Measurements from ENCODE around the gene EPHA6. TPM values are rescaled to one million over a fixed set of nuclear protein-coding genes. Genes with fewer than 3 reads are reported as not detected.

EPHA6 gene
- polyA plus RNA-seq, 2 of the 4 experiments (the other 2 are of a cell fraction): 0.08 TPM

DNA sequence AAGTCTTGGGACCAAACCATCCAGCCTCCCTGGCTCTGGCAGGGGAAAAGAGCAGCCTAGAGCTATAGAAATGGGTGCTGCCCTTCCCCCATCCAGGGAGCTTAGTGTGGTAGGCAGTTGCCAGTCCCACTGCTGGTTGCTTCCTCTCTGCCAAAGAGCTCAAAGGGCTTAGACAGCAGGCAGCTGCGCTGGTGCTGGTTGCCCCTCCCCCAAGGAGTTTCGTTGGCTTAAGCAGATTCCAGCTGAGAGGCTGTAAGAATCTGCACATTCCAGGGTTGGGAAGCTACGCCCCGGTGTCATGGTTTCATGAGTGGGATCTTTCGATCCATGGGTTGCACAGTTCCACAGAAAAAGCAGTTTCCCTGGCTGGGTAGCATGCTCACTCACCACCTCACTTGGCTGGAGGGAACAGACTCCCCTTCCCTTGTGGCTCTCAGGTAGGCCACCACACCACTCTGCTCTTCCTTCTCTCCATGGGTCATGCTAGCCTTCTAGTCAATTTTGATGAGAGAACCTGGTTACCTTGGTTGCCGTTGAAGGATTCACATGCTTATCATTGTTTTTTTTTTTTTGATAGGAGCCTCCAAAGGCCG is 195.1 kb downstream of the EPHA6 start:
- Histone ChIP-seq H3K4me3 (no peak overlapping the region), H3K4me2 (no peak overlapping the region), H3K27ac (no peak overlapping the region), H3K4me1 (no peaks in the 10 kb centered on the region), H3K9me3 (no peaks in the 10 kb centered on the region)
- TF ChIP-seq ZNF302 (CRISPR knock-in tag; IDR thresholded peaks at IDR 0.05) (no peak), RCOR1 (IDR thresholded peaks at IDR 0.05; ENCODE audit: low read depth, low read length) (no peak), RFX5 (IDR thresholded peaks at IDR 0.05) (no peak), RNF2 (IDR thresholded peaks at IDR 0.05; ENCODE audit: borderline replicate concordance, low read depth) (no peak), CHD2 (IDR thresholded peaks at IDR 0.05; ENCODE audit: low read length, partially characterized antibody) (no peak), RAD21 (conservative IDR thresholded peaks at IDR 0.05 in 1 of 2, IDR thresholded peaks at IDR 0.05 in 1 of 2) (no peak), BHLHE40 (IDR thresholded peaks at IDR 0.05; ENCODE audit: low read depth, low read length) (no peak), KDM5A (IDR thresholded peaks at IDR 0.05) (no peak), POLR2A (IDR thresholded peaks at IDR 0.05; ENCODE audit: low read length) (no peak), CBX2 (IDR thresholded peaks at IDR 0.05; ENCODE audit: borderline replicate concordance, low read depth) (no peak), ELK1 (IDR thresholded peaks at IDR 0.05; ENCODE audit: low read depth, low read length) (no peak)
- ATAC-seq: no peak
- no peak for FAIRE-seq
- ChIA-PET POLR2A (no interaction called here), CTCF (no interaction called here)
- WGBS (ENCODE audit: missing lambda C conversion rate): 37% methylated on average over 6 of the region's 7 CpGs
- no peak for DNase-seq (ENCODE audit: low read depth in 1 of 2, low spot score in 1 of 2)

- Histone ChIP-seq H3K4me1 (no peaks in the 10 kb centered on the region), H3K9me3 (no peaks in the 10 kb centered on the region), H3K4me2 (no peak overlapping the region), H3K4me3 (no peak overlapping the region), H3K27ac (no peak overlapping the region)
- FAIRE-seq (no peak), DNase-seq (ENCODE audit: low read depth in 1 of 2, low spot score in 1 of 2) (no peak), ATAC-seq (no peak)
- CTCF ChIA-PET: no interaction called here
- TF ChIP-seq ZNF302 (CRISPR knock-in tag; IDR thresholded peaks at IDR 0.05): no peak
- TF ChIP-seq, protein P1, sequence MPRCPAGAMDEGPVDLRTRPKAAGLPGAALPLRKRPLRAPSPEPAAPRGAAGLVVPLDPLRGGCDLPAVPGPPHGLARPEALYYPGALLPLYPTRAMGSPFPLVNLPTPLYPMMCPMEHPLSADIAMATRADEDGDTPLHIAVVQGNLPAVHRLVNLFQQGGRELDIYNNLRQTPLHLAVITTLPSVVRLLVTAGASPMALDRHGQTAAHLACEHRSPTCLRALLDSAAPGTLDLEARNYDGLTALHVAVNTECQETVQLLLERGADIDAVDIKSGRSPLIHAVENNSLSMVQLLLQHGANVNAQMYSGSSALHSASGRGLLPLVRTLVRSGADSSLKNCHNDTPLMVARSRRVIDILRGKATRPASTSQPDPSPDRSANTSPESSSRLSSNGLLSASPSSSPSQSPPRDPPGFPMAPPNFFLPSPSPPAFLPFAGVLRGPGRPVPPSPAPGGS (IDR thresholded peaks at IDR 0.05): no peak
- no peak for TF ChIP-seq ELK1 (IDR thresholded peaks at IDR 0.05; ENCODE audit: low read depth, low read length)
- no peak for TF ChIP-seq ZSCAN20 (CRISPR knock-in tag; IDR thresholded peaks at IDR 0.05)
- no peak for TF ChIP-seq RCOR1 (IDR thresholded peaks at IDR 0.05; ENCODE audit: low read depth, low read length)
- TF ChIP-seq PBX3 (IDR thresholded peaks at IDR 0.05): no peak
- no peak for TF ChIP-seq KDM1A (IDR thresholded peaks at IDR 0.05; ENCODE audit: low read depth)
- no peak for TF ChIP-seq NPAS2 (CRISPR knock-in tag; IDR thresholded peaks at IDR 0.05; ENCODE audit: borderline replicate concordance)
- TF ChIP-seq HEYL (CRISPR knock-in tag; IDR thresholded peaks at IDR 0.05): no peak
- TF ChIP-seq HOXB13 (CRISPR knock-in tag; IDR thresholded peaks at IDR 0.05; ENCODE audit: low read depth): no peak
- TF ChIP-seq MAFK (IDR thresholded peaks at IDR 0.05; ENCODE audit: partially characterized antibody): no peak
- no peak for TF ChIP-seq BHLHE40 (IDR thresholded peaks at IDR 0.05; ENCODE audit: low read depth, low read length)
- TF ChIP-seq RFX5 (IDR thresholded peaks at IDR 0.05): no peak
- TF ChIP-seq, protein P2, sequence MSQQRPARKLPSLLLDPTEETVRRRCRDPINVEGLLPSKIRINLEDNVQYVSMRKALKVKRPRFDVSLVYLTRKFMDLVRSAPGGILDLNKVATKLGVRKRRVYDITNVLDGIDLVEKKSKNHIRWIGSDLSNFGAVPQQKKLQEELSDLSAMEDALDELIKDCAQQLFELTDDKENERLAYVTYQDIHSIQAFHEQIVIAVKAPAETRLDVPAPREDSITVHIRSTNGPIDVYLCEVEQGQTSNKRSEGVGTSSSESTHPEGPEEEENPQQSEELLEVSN (IDR thresholded peaks at IDR 0.05; ENCODE audit: borderline replicate concordance, low read depth): no peak
- no peak for TF ChIP-seq MYC (IDR thresholded peaks at IDR 0.05; ENCODE audit: borderline replicate concordance, low read length)
- TF ChIP-seq ATOH8 (CRISPR knock-in tag; IDR thresholded peaks at IDR 0.05; ENCODE audit: low read depth): no peak
- WGBS (ENCODE audit: missing lambda C conversion rate): 21% methylated on average over 2 of the region's 2 CpGs
- POLR2A ChIA-PET: no interaction called here
Measured at GRCh38 chr3:97010881-97011657, 196.7 kb downstream of the EPHA6 start.

All from A549 (cell line).